Naive thymus-derived CD4-positive, alpha-beta T cell (primary cell): ENCODE results near the gene JUNB. TPM values are rescaled to one million over a fixed set of nuclear protein-coding genes. Genes with fewer than 3 reads are reported as not detected.
A peak's percentile ranks its signal among the peaks of the same experiment; 100 is the strongest.

ENCODE experiments used
- ATAC-seq: fragments of 150-1000 bp; cut with Tn5 transposase; 2 replicates; pipeline ENCODE4 v1.10.0; 2021; ENCODE audit warnings: mild to moderate bottlenecking, moderate library complexity
- CTCF ChIA-PET: fragments of 350-600 bp; sonication (Branson Sonifier 250); formaldehyde crosslinking; loops from one replicate; lab custom pipeline; 2021; ENCODE audit warnings: antibody characterized with exemption; lab: Charles Lee
- POLR2A ChIA-PET: fragments of 350-600 bp; sonication (Branson Sonifier 250); formaldehyde crosslinking; loops from one replicate; lab custom pipeline; 2021; ENCODE audit warnings: antibody characterized with exemption, inconsistent platforms; lab: Charles Lee
- DNase-seq, 9 donors: peaks; one replicate each; pipeline versions ENCODE4 v3.0.0 to v3.0.0-alpha.2; 2020 to 2022; ENCODE audit warnings: mixed read lengths in 1 of 9
- H3K27ac ChIP-seq: one replicate; pipeline ENCODE4 v1.7.0; 2013; ENCODE audit warnings: mild to moderate bottlenecking, low read depth, low read length, moderate library complexity
- H3K27me3 ChIP-seq, 2 donors: one replicate each; pipeline ENCODE4 v1.7.0; 2013; ENCODE audit warnings: low read length in 2 of 2, mild to moderate bottlenecking in 2 of 2, moderate library complexity in 2 of 2; ENCODE audit not compliant: control insufficient read depth in 2 of 2, insufficient read depth in 2 of 2
- H3K36me3 ChIP-seq, 3 experiments: 1 replicate in 2 of 3; 2 replicates in 1 of 3; pipeline ENCODE4 v1.7.0; 2013; ENCODE audit warnings: low read length in 3 of 3, mild to moderate bottlenecking in 3 of 3, moderate library complexity in 1 of 3; ENCODE audit not compliant: insufficient read depth in 3 of 3, control insufficient read depth in 2 of 3
- H3K4me1 ChIP-seq, 2 donors: one replicate each; pipeline ENCODE4 v1.7.0; 2013; ENCODE audit warnings: low read length in 2 of 2, mild to moderate bottlenecking in 2 of 2, moderate library complexity in 1 of 2; ENCODE audit not compliant: control insufficient read depth in 2 of 2, insufficient read depth in 2 of 2
- H3K4me3 ChIP-seq: 2 replicates; pipeline ENCODE4 v1.7.0; 2013; ENCODE audit warnings: mild to moderate bottlenecking, low read length
- H3K9me3 ChIP-seq, 3 experiments: 1 replicate in 2 of 3; 2 replicates in 1 of 3; pipeline ENCODE4 v1.7.0; 2013; ENCODE audit warnings: low read length in 3 of 3; ENCODE audit not compliant: control insufficient read depth in 2 of 3
- H3K27ac Mint-ChIP-seq, 9 donors: one replicate each; pipeline ENCODE4 v1.8.0; 2020 to 2022; ENCODE audit warnings: mixed read lengths in 9 of 9, mild to moderate bottlenecking in 8 of 9, moderate library complexity in 5 of 9, inconsistent platforms in 2 of 9
- H3K27me3 Mint-ChIP-seq, 5 donors: one replicate each; pipeline ENCODE4 v1.8.0; 2021 to 2022; ENCODE audit warnings: mixed read lengths in 5 of 5, mild to moderate bottlenecking in 1 of 5
- H3K36me3 Mint-ChIP-seq, 5 donors: one replicate each; pipeline ENCODE4 v1.8.0; 2020 to 2022; ENCODE audit warnings: mixed read lengths in 5 of 5, mild to moderate bottlenecking in 3 of 5, inconsistent platforms in 1 of 5
- H3K4me1 Mint-ChIP-seq, 7 donors: one replicate each; pipeline ENCODE4 v1.8.0; 2020 to 2022; ENCODE audit warnings: mixed read lengths in 7 of 7, mild to moderate bottlenecking in 3 of 7, inconsistent platforms in 1 of 7
- H3K4me3 Mint-ChIP-seq, 10 donors: one replicate each; pipeline ENCODE4 v1.8.0; 2020 to 2022; ENCODE audit warnings: mild to moderate bottlenecking in 10 of 10, mixed read lengths in 10 of 10, moderate library complexity in 6 of 10, inconsistent platforms in 2 of 10
- H3K9me3 Mint-ChIP-seq, 11 donors: one replicate each; pipeline ENCODE4 v1.8.0; 2020 to 2022; ENCODE audit warnings: mixed read lengths in 11 of 11, mild to moderate bottlenecking in 4 of 11, inconsistent platforms in 1 of 11, moderate library complexity in 1 of 11
- intact Hi-C, 2 donors: fragments of 100-400 bp; cut with micrococcal nuclease; formaldehyde crosslinking; loops; one replicate each; pipeline ENCODE4 v1.15.1; 2023
- polyA plus RNA-seq, 2 donors: library from polyadenylated mRNA; unstranded; fragments of 300-500 nt; fragmentation: Illumina TruSeq; gene quantifications; one replicate each; pipeline ENCODE4 v1.2.3, GENCODE V29; 2021
- total RNA-seq, 6 experiments: library from RNA in 5 of 6; stranded (reverse) in 5 of 6; gene quantifications; 1 replicate in 5 of 6; 2 replicates in 1 of 6; pipeline ENCODE4 v1.2.3 and lab custom pipeline; 2021 to 2026

JUNB gene
- total RNA-seq (1,000 to 10,000 TPM in 2 of 5 experiments, 100 to 1,000 TPM in 3; 107 to 2,198 (median 203) TPM), polyA plus RNA-seq (1,000 to 10,000 TPM in 1 of 2 donors, 100 to 1,000 TPM in 1; 690 to 1,125 TPM), total RNA-seq (lab: John Stamatoyannopoulos, UW) (3,657 reads per million, percentile 100 among the genes with 10 or more reads in this experiment)

DNA sequence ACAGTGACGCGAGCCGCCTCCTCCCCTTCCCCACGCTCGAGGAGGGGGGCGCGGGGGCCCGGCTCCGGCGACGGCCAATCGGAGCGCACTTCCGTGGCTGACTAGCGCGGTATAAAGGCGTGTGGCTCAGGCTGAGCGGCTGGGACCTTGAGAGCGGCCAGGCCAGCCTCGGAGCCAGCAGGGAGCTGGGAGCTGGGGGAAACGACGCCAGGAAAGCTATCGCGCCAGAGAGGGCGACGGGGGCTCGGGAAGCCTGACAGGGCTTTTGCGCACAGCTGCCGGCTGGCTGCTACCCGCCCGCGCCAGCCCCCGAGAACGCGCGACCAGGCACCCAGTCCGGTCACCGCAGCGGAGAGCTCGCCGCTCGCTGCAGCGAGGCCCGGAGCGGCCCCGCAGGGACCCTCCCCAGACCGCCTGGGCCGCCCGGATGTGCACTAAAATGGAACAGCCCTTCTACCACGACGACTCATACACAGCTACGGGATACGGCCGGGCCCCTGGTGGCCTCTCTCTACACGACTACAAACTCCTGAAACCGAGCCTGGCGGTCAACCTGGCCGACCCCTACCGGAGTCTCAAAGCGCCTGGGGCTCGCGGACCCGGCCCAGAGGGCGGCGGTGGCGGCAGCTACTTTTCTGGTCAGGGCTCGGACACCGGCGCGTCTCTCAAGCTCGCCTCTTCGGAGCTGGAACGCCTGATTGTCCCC, at the start of gene JUNB:
JUNB (plus strand) TSS at position 142 of the 706 bp plus-strand sequence; CDS start at position 428, 286 bp downstream.
- intact Hi-C loops = loop anchor here (1.0 to 5.0 kb wide), 13 partner anchors 9 to 1727 kb away; partner anchors contain the start of genes CALR (in 2 of the 2), IER2 (in 2 of the 2), STX10 (in 2 of the 2) and DHPS (in 1 of the 2)
- Mint-ChIP-seq H3K27me3 (peaks cover 0 to 2% (median 0%) of the 10 kb centered on the region in 5 donors), H3K4me1 (peaks cover 29 to 50% (median 41%) of the 10 kb centered on the region in 7 donors), H3K4me3 (peak within 1 kb of the TSS; percentile 89 to 98 (median 94)), H3K27ac (peak within 1 kb of the TSS; percentile 97 to 100 (median 100)), H3K9me3 (peaks cover 0 to 27% (median 0%) of the 10 kb centered on the region in 11 donors), H3K36me3 (peaks cover 0 to 6% (median 0%) of the 10 kb centered on the region in 5 donors)
- H3K9me3 ChIP-seq = no peaks in the 10 kb centered on the region
- peaks cover 0 to 20% (median 0%) of the 10 kb centered on the region in 3 experiments for H3K36me3 ChIP-seq
- H3K27me3 ChIP-seq = no peaks in the 10 kb centered on the region
- peak within 1 kb of the TSS; percentile 99 for H3K27ac ChIP-seq
- ChIA-PET POLR2A (interaction anchor here (0.8 to 8.4 kb wide), 30 partner anchors 9 to 1732 kb away, joined by 3 to 621 read pairs (median 5); partner anchors contain the start of genes CALR, DHPS, FBXW9 and GCDH), CTCF (interaction anchor here (0.5 to 3.7 kb wide), 8 partner anchors 9 to 188 kb away, joined by 3 to 71 read pairs (median 6); partner anchors contain the start of gene HOOK2)
- H3K4me1 ChIP-seq = peaks cover 30 to 38% of the 10 kb centered on the region in 2 donors
- H3K4me3 ChIP-seq = peak within 1 kb of the TSS; percentile 98
- DNase-seq = peak; percentile 97 to 99 (median 99)
- peak; percentile 60 for ATAC-seq

DNA sequence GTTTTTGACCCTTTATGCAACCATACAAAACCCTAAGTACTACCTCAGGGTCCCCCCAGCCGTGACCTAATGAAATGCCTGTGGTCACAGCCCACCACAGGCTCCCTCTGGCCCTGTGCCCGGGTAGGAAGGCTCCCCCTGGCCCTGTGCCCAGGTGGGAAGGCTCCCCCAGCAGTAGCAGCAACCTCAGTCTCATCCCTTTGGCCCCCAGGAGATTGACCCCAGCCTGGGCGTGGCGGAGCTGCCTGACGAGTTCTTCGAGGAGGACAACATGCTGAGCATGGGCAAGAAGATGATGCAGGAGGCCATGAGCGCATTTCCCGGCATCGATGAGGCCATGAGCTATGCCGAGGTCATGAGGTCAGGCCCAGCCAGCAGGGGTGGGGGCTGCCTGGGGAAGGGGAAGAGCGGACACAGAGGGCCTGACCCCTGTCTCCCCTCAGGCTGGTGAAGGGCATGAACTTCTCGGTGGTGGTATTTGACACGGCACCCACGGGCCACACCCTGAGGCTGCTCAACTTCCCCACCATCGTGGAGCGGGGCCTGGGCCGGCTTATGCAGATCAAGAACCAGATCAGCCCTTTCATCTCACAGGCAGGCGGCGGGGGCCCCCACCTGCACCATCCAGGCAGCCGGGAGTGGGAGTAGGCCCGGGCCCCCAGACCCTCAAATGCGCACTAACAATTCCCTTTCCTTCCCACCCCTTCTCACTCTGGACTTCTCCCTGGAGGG, 46.0 kb upstream of the JUNB start:
- peaks cover 0 to 12% (median 0%) of the 10 kb centered on the region in 3 experiments for H3K9me3 ChIP-seq
- no peak for DNase-seq
- H3K27me3 Mint-ChIP-seq = peaks cover 1 to 8% (median 5%) of the 10 kb centered on the region in 5 donors
- no peak for ATAC-seq
- no peak overlapping the region for H3K4me3 ChIP-seq
- peaks cover 12 to 40% (median 31%) of the 10 kb centered on the region in 5 donors for H3K36me3 Mint-ChIP-seq
- H3K36me3 ChIP-seq = peaks cover 0 to 51% (median 0%) of the 10 kb centered on the region in 3 experiments
- no peak overlapping the region for H3K4me3 Mint-ChIP-seq
- H3K27ac ChIP-seq = no peak overlapping the region
- H3K9me3 Mint-ChIP-seq = peaks cover 0 to 12% (median 6%) of the 10 kb centered on the region in 11 donors
- ChIA-PET POLR2A (interaction anchor here (1.4 to 2.8 kb wide), 2 partner anchors 8 to 10 kb away, joined by 3 to 8 read pairs; partner anchors contain the start of gene GET3), CTCF (interaction anchor here (0.6 kb wide), 2 partner anchors 176 to 1760 kb away, joined by 3 to 4 read pairs; no protein-coding TSS in a partner anchor)
- no peaks in the 10 kb centered on the region for H3K27me3 ChIP-seq
- intact Hi-C loops = no loop called here
- H3K4me1 Mint-ChIP-seq = peaks cover 0 to 9% (median 5%) of the 10 kb centered on the region in 7 donors
- no peak overlapping the region for H3K27ac Mint-ChIP-seq
- H3K4me1 ChIP-seq = no peaks in the 10 kb centered on the region

DNA sequence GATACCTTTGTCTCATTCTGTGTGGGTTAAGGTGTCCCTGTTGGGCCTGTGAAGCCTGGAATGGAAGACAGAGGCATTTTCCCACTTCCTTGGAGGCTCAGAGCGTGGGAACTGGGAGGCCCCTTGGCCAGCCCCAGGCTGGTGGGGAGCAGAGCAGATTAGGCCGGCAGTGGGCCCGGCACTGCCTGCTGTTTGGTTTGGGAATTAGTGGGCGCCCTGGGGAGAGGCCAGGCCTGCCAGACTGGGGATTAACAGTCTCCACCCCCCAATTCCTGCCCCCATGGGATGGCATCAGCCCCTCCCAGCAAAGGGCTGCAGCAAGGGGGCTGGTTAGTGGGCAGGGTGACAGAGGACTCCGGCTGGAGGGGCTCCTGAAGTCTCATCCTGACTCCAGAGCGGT, 42.8 kb upstream of the JUNB start:
- CTCF ChIA-PET = no interaction called here
- H3K4me3 ChIP-seq = no peak overlapping the region
- H3K27ac ChIP-seq = no peak overlapping the region
- Mint-ChIP-seq H3K36me3 (peaks cover 12 to 35% (median 24%) of the 10 kb centered on the region in 5 donors), H3K27me3 (peaks cover 9 to 29% (median 18%) of the 10 kb centered on the region in 5 donors), H3K9me3 (peaks cover 0 to 12% (median 6%) of the 10 kb centered on the region in 11 donors), H3K4me3 (no peak overlapping the region), H3K27ac (no peak overlapping the region), H3K4me1 (peaks cover 0 to 13% (median 4%) of the 10 kb centered on the region in 7 donors)
- DNase-seq (no peak), ATAC-seq (no peak)
- intact Hi-C loops = no loop called here
- POLR2A ChIA-PET = interaction anchor here (2.8 kb wide), 1 partner anchor 11 kb away, joined by 8 read pairs; the partner anchor contains the start of gene GET3
- H3K27me3 ChIP-seq = no peaks in the 10 kb centered on the region
- H3K4me1 ChIP-seq = no peaks in the 10 kb centered on the region
- peaks cover 0 to 41% (median 0%) of the 10 kb centered on the region in 3 experiments for H3K36me3 ChIP-seq
- peaks cover 0 to 12% (median 0%) of the 10 kb centered on the region in 3 experiments for H3K9me3 ChIP-seq

DNA sequence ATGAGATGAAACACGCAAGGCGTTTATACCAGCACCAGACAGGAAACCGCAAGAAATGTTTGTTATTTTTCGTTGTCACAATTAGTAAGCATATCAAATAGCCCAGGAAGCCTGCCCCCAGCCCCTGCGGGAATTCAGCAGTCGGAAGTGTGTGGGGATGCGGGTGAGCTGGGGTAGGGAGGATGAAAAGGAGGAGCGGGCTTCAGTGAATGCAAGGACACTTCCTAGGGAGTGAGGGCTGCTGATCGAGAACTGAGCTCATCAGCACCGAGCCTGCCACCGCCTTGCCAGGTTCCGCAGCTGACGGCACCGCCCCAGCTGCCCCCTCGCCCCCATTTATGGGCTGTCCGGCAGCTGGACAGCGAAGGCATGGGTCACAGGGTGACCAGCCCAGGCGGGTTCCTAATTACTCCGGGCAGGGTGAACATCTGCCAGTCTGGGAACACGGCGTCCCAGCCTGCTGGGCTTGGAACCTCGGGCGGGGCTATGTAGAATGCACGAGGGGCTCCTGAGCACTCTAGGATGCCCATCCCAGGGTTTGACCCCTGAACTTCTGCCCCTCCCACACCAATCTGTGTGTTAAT, 41.3 kb upstream of the JUNB start:
- Mint-ChIP-seq H3K4me1 (peaks cover 0 to 13% (median 4%) of the 10 kb centered on the region in 7 donors), H3K4me3 (peak overlapping the region in 3 of 10 donors; percentile 2 to 48 (median 21)), H3K27ac (no peak overlapping the region), H3K36me3 (peaks cover 12 to 30% (median 22%) of the 10 kb centered on the region in 5 donors), H3K27me3 (peaks cover 10 to 32% (median 21%) of the 10 kb centered on the region in 5 donors), H3K9me3 (peaks cover 0 to 12% (median 6%) of the 10 kb centered on the region in 11 donors)
- ChIA-PET POLR2A (no interaction called here), CTCF (no interaction called here)
- ATAC-seq (no peak), DNase-seq (no peak)
- no peak overlapping the region for H3K27ac ChIP-seq
- intact Hi-C loops = no loop called here
- peaks cover 0 to 34% (median 0%) of the 10 kb centered on the region in 3 experiments for H3K36me3 ChIP-seq
- H3K27me3 ChIP-seq = no peaks in the 10 kb centered on the region
- H3K4me1 ChIP-seq = no peaks in the 10 kb centered on the region
- peaks cover 0 to 12% (median 0%) of the 10 kb centered on the region in 3 experiments for H3K9me3 ChIP-seq
- H3K4me3 ChIP-seq = no peak overlapping the region

DNA sequence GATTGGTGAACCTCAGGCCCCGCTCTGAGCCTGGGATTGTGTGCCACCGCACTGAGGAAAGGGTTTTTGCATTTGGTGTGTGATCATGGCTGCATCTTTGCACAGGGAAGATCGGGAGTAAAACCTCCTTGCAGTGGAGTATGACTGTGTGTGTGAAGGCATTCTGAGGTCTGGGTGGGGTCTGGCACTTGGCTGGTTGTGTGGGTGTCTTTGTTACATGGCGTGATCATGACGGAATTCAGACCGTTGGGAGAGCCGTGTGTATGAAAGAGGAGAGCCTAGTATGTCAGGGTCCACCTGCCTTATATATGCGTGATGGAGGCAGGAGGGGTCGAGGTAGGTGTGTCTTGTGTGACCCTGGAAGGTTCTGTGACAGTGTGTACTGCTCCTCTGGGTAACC, 40.4 kb upstream of the JUNB start:
- Histone ChIP-seq H3K27me3 (no peaks in the 10 kb centered on the region), H3K36me3 (peaks cover 0 to 26% (median 0%) of the 10 kb centered on the region in 3 experiments), H3K4me1 (no peaks in the 10 kb centered on the region), H3K27ac (no peak overlapping the region), H3K9me3 (peaks cover 0 to 12% (median 0%) of the 10 kb centered on the region in 3 experiments), H3K4me3 (no peak overlapping the region)
- DNase-seq = no peak
- peaks cover 13 to 32% (median 25%) of the 10 kb centered on the region in 5 donors for H3K27me3 Mint-ChIP-seq
- no peak overlapping the region for H3K4me3 Mint-ChIP-seq
- ATAC-seq = no peak
- peaks cover 12 to 24% (median 16%) of the 10 kb centered on the region in 5 donors for H3K36me3 Mint-ChIP-seq
- H3K4me1 Mint-ChIP-seq = peaks cover 0 to 13% (median 4%) of the 10 kb centered on the region in 7 donors
- POLR2A ChIA-PET = no interaction called here
- peak overlapping the region in 1 of 9 donors; percentile 5 for H3K27ac Mint-ChIP-seq
- peaks cover 0 to 12% (median 6%) of the 10 kb centered on the region in 11 donors for H3K9me3 Mint-ChIP-seq
- CTCF ChIA-PET = no interaction called here
- intact Hi-C loops = no loop called here
